Suprapubic skin (tissue), 3 donors: ENCODE measurements around the gene NDUFAF3.

ENCODE experiments used
- CTCF ChIP-seq, 2 donors: fragments of 200-600 bp in 1 of 2; fragments of 450-650 bp in 1 of 2; sonication (generic) in 1 of 2; IDR thresholded peaks; one replicate each; pipeline ENCODE4 v1.5.1; 2016 to 2019; ENCODE audit warnings: antibody characterized with exemption in 2 of 2, mild to moderate bottlenecking in 1 of 2, moderate library complexity in 1 of 2
- POLR2A ChIP-seq, 2 donors: fragments of 450-650 bp; IDR thresholded peaks; one replicate each; pipeline ENCODE4 v1.6.1; 2017; ENCODE audit warnings: antibody characterized with exemption in 2 of 2, mild to moderate bottlenecking in 2 of 2, moderate library complexity in 2 of 2

GRCh38 chr3:49015765-49016164 lies 6.2 kb upstream of the NDUFAF3 start:
- no peak for TF ChIP-seq CTCF (IDR thresholded peaks at IDR 0.05)
- TF ChIP-seq POLR2A (IDR thresholded peaks at IDR 0.05) = no peak
